GM12878 (cell line): ENCODE data around the gene RBM15. TPM values are rescaled to one million over a fixed set of nuclear protein-coding genes. Genes with fewer than 3 reads are reported as not detected.

Experiments
- ATAC-seq: fragments of 200-7000 bp; cut with Tn5 transposase; 3 replicates; pipeline ENCODE4 v1.9.1; 2020; ENCODE audit warnings: mild to moderate bottlenecking, moderate library complexity
- BruUV-seq: library from RNA; stranded (reverse); fragments of 400-500 nt; replicated peaks from 2 replicates; lab custom pipeline; 2021; lab: Mats Ljungman, UMichigan
- CTCF ChIA-PET: fragments of 300-600 bp; sonication (Branson Sonifier 250); formaldehyde crosslinking; extraction: SDS; loops from one replicate; lab custom pipeline; 2021; ENCODE audit warnings: inconsistent platforms; lab: Yijun Ruan, JAX
- POLR2A ChIA-PET: fragments of 350-600 bp; formaldehyde crosslinking; extraction: SDS; loops from one replicate; lab custom pipeline; 2021; ENCODE audit warnings: inconsistent platforms; lab: Charles Lee
- RAD21 ChIA-PET: fragments of 300-600 bp; sonication (Branson Sonifier 250); formaldehyde crosslinking; loops from one replicate; lab custom pipeline; 2023; ENCODE audit warnings: antibody characterized with exemption; ENCODE audit not compliant: unreplicated experiment; lab: Charles Lee
- SMC1A ChIA-PET: fragments of 300-600 bp; sonication (Branson Sonifier 250); formaldehyde crosslinking; loops from one replicate; lab custom pipeline; 2023; ENCODE audit not compliant: unreplicated experiment, uncharacterized antibody; lab: Charles Lee
- DNase-seq: peaks from one replicate; pipeline ENCODE4 v3.0.0-alpha.2; 2011; ENCODE audit warnings: low read depth, low spot score
- FAIRE-seq: peaks from 3 replicates; lab custom pipeline; 2011; peaks lifted over from hg19 to GRCh38; lab: Jason Lieb, UNC
- H2AFZ ChIP-seq: 2 replicates; pipeline ENCODE4 v1.6.0; 2011; ENCODE audit warnings: low read depth, low read length, control low read depth; ENCODE audit not compliant: control insufficient read depth
- H3K27ac ChIP-seq: 2 replicates; pipeline ENCODE4 v1.5.1; 2011; ENCODE audit warnings: control low read depth; ENCODE audit not compliant: control insufficient read depth, insufficient read depth
- H3K27me3 ChIP-seq, 2 experiments: replicated peaks in 1 of 2; 2 replicates each; pipeline versions ENCODE4 v1.6.0 to v1.6.1; 2011; ENCODE audit warnings: low read length in 1 of 2; ENCODE audit not compliant: control insufficient read depth in 2 of 2, insufficient read depth in 2 of 2
- H3K36me3 ChIP-seq, 2 experiments: 2 replicates each; pipeline ENCODE4 v1.5.1; 2011; ENCODE audit warnings: low read length in 1 of 2; ENCODE audit not compliant: control insufficient read depth in 2 of 2, insufficient read depth in 2 of 2
- H3K4me1 ChIP-seq: 2 replicates; pipeline ENCODE4 v1.6.1; 2011; ENCODE audit warnings: mild to moderate bottlenecking, low read length, moderate library complexity, mixed read lengths; ENCODE audit not compliant: control insufficient read depth, insufficient read depth
- H3K4me2 ChIP-seq: 2 replicates; pipeline ENCODE4 v1.6.0; 2011; ENCODE audit warnings: control low read depth; ENCODE audit not compliant: control insufficient read depth, insufficient read depth
- H3K4me3 ChIP-seq: fragments of 200-600 bp; sonication (generic); 2 replicates; pipeline ENCODE4 v1.5.1; 2016
- H3K79me2 ChIP-seq: 2 replicates; pipeline ENCODE4 v1.6.0; 2011; ENCODE audit warnings: low read length; ENCODE audit not compliant: control insufficient read depth, insufficient read depth
- H3K9ac ChIP-seq: 2 replicates; pipeline ENCODE4 v1.8.0; 2011; ENCODE audit warnings: low read length, control low read depth, mixed read lengths; ENCODE audit not compliant: control insufficient read depth, insufficient read depth
- H3K9me3 ChIP-seq: replicated peaks from 3 replicates; pipeline ENCODE4 v1.5.1; 2011; ENCODE audit warnings: mild to moderate bottlenecking, low read length; ENCODE audit not compliant: control insufficient read depth, insufficient read depth
- H4K20me1 ChIP-seq: 2 replicates; pipeline ENCODE4 v1.6.0; 2011; ENCODE audit not compliant: control insufficient read depth, insufficient read depth
- BMI1 ChIP-seq: fragments of 450-650 bp; IDR thresholded peaks from 2 replicates; pipeline ENCODE4 v1.6.1; 2016; ENCODE audit warnings: mild to moderate bottlenecking, moderate library complexity, borderline replicate concordance
- CBFB ChIP-seq: IDR thresholded peaks from 2 replicates; pipeline ENCODE4 v1.6.1; 2016; ENCODE audit warnings: antibody characterized with exemption, low read depth
- CHD1 ChIP-seq: IDR thresholded peaks from 2 replicates; pipeline ENCODE4 v1.6.1; 2012; ENCODE audit warnings: low read depth, low read length, improper control_type of control experiment
- CREM ChIP-seq: IDR thresholded peaks from 2 replicates; pipeline ENCODE4 v1.6.1; 2014; ENCODE audit warnings: antibody characterized with exemption, low read depth
- KLF5 ChIP-seq: fragments of 450-650 bp; IDR thresholded peaks from 2 replicates; pipeline ENCODE4 v1.6.1; 2014; ENCODE audit warnings: mild to moderate bottlenecking; ENCODE audit not compliant: partially characterized antibody
- NFXL1 ChIP-seq: fragments of 450-650 bp; IDR thresholded peaks from 2 replicates; pipeline ENCODE4 v1.6.1; 2017; ENCODE audit warnings: antibody characterized with exemption, mild to moderate bottlenecking, borderline replicate concordance
- NRF1 ChIP-seq: conservative IDR thresholded peaks from 2 replicates; pipeline ENCODE4 v1.6.1; 2011; ENCODE audit warnings: mild to moderate bottlenecking, low read depth, low read length, improper control_type of control experiment
- RAD51 ChIP-seq: fragments of 450-650 bp; IDR thresholded peaks from 2 replicates; pipeline ENCODE4 v1.6.1; 2016; ENCODE audit warnings: moderate library complexity, mild to moderate bottlenecking, inconsistent platforms
- RB1 ChIP-seq: fragments of 450-650 bp; formaldehyde crosslinking; IDR thresholded peaks from 2 replicates; pipeline ENCODE4 v1.6.1; 2017; ENCODE audit warnings: mild to moderate bottlenecking, borderline replicate concordance
- RBBP5 ChIP-seq: fragments of 200-600 bp; sonication (generic); conservative IDR thresholded peaks from 2 replicates; pipeline ENCODE4 v1.6.1; 2016
- SPI1 ChIP-seq: IDR thresholded peaks from 2 replicates; pipeline ENCODE4 v1.6.1; 2011; ENCODE audit warnings: low read depth, mild to moderate bottlenecking, low read length, moderate library complexity, borderline replicate concordance; ENCODE audit not compliant: insufficient read depth
- STAT3 ChIP-seq: IDR thresholded peaks from 2 replicates; pipeline ENCODE4 v1.6.1; 2011; ENCODE audit warnings: low read depth, low read length, improper control_type of control experiment
- ZNF207 ChIP-seq: fragments of 450-650 bp; IDR thresholded peaks from 2 replicates; pipeline ENCODE4 v1.6.1; 2014; ENCODE audit warnings: antibody characterized with exemption, mild to moderate bottlenecking, borderline replicate concordance
- ZSCAN29 ChIP-seq: fragments of 450-650 bp; IDR thresholded peaks from 2 replicates; pipeline ENCODE4 v1.6.1; 2017; ENCODE audit warnings: mild to moderate bottlenecking, moderate library complexity
- WGBS: methylation state at CpG from one replicate; pipeline ENCODE4 v1.1.6; 2016; ENCODE audit warnings: low lambda C conversion rate; ENCODE audit not compliant: insufficient replicate concordance, insufficient coverage; ENCODE audit errors: missing lambda C conversion rate; 5-methylcytosine and 5-hydroxymethylcytosine counted together
- in situ Hi-C: fragments of 300-500 bp; cut with MboI; formaldehyde crosslinking; loops from 9 replicates; pipeline ENCODE4 v1.14.3; 2018; ENCODE audit warnings: mixed read lengths
- intact Hi-C: fragments of 100-400 bp; cut with micrococcal nuclease; formaldehyde crosslinking; loops from one replicate; pipeline ENCODE4 v1.14.2; 2022; ENCODE audit not compliant: unreplicated experiment
- polyA plus RNA-seq, 11 experiments: library from polyadenylated mRNA; depleted of rRNA in 4 of 11; unstranded in 6 of 11; stranded (reverse) in 5 of 11; fragments of >200 nt; fragmentation: Nextera tagmentation in 4 of 11; fragmentation: Illumina TruSeq in 1 of 11; extraction: Ambion mirVana in 4 of 11; extraction: Trizol in 1 of 11; gene quantifications; 1 replicate in 1 of 11; 2 replicates in 10 of 11; pipeline versions ENCODE4 v1.2.1 to v1.2.3, GENCODE V29; 2011 to 2016; ENCODE audit warnings: inconsistent platforms in 2 of 11, missing spikeins in 2 of 11, low read depth in 1 of 11
- total RNA-seq, 4 experiments: library from RNA; depleted of rRNA in 3 of 4; stranded (reverse); fragments of >200 nt in 3 of 4; fragmentation: Illumina TruSeq in 1 of 4; extraction: Trizol in 1 of 4; gene quantifications; 2 replicates each; pipeline versions ENCODE4 v1.2.1 to v1.2.3, GENCODE V29; 2013 to 2021
- TF ChIP-seq, protein P1 (sequence below): IDR thresholded peaks from 2 replicates; pipeline ENCODE4 v1.6.1; 2012; ENCODE audit warnings: low read depth, low read length, improper control_type of control experiment
- TF ChIP-seq, protein P2 (sequence below): IDR thresholded peaks from 2 replicates; pipeline ENCODE4 v1.6.1; 2012; ENCODE audit warnings: low read depth, low read length, improper control_type of control experiment

RBM15 gene
- total and polyA plus RNA-seq, 10 of the 15 experiments (the other 5 are each of a cell fraction or from before 2014, with no cell fraction given), result 3.1 to 63.2 (median 26.7) TPM

DNA sequence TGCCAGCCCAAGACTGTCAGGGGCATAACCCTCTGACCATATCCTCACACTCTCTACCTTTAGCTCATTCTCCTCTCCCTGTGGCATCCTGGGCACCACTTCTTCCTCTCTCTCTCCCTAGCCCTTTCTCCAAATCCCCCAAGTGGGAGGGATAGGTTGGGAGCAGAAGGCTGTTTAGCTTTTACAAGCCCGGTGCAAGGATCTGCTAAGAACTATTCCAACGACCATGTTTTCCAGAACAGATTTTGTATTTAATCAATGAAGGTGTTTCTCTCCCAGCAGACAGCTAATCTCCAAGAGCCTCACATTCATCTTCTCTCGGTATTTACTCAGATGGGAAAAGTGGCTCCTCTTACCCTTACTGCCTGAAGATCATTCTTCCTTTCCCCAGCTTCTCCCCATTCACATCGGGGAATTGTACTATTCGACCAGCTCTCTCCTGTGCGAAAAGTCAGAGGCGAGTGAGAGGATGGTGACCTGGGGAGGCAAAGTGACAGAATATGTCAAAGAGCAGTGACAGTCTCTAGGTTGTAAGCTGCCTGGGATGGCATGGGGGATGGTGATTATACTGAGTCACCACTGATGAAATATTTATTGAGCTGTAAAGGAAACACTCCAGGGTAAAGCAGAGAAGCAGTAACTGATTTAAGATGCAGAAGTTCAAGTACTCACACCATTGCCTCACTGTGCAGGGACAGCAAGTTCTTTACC is 47.0 kb upstream of the RBM15 start:
- Histone ChIP-seq H4K20me1 (no peaks in the 10 kb centered on the region), H3K4me3 (no peak overlapping the region), H3K4me2 (no peak overlapping the region), H3K36me3 (no peaks in the 10 kb centered on the region), H3K27me3 (no peaks in the 10 kb centered on the region)
- ChIA-PET SMC1A (interaction anchor here (0.8 to 3.7 kb wide), 9 partner anchors 9 to 89 kb away, joined by 3 to 15 read pairs (median 4); no protein-coding TSS in a partner anchor), POLR2A (interaction anchor here (0.6 to 0.8 kb wide), 2 partner anchors 9 to 773 kb away, joined by 3 read pairs; no protein-coding TSS in a partner anchor), RAD21 (interaction anchor here (1.0 to 2.2 kb wide), 3 partner anchors 12 to 85 kb away, joined by 4 to 7 read pairs (median 5); no protein-coding TSS in a partner anchor)
- in situ Hi-C loops (no loop called here), intact Hi-C loops (no loop called here)
- no peak for DNase-seq
- TF ChIP-seq, protein P1, sequence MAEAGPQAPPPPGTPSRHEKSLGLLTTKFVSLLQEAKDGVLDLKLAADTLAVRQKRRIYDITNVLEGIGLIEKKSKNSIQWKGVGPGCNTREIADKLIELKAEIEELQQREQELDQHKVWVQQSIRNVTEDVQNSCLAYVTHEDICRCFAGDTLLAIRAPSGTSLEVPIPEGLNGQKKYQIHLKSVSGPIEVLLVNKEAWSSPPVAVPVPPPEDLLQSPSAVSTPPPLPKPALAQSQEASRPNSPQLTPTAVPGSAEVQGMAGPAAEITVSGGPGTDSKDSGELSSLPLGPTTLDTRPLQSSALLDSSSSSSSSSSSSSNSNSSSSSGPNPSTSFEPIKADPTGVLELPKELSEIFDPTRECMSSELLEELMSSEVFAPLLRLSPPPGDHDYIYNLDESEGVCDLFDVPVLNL, result no peak
- TF ChIP-seq RBBP5 (no peak), ZNF207 (no peak)
- TF ChIP-seq, all 136 proteins: peak for 0
- H3K79me2 ChIP-seq, result no peaks in the 10 kb centered on the region
- no peak overlapping the region for H3K9ac ChIP-seq
- no peak overlapping the region for H3K27ac ChIP-seq
- CTCF ChIA-PET, result interaction anchor here (0.6 to 2.8 kb wide), 13 partner anchors 9 to 210 kb away, joined by 3 to 12 read pairs (median 4); no protein-coding TSS in a partner anchor
- no peaks in the 10 kb centered on the region for H3K9me3 ChIP-seq
- WGBS, result 49% methylated on average over 7 of the region's 7 CpGs
- H3K4me1 ChIP-seq, result no peaks in the 10 kb centered on the region
- H2AFZ ChIP-seq, result no peak overlapping the region
- no TSS peak for BruUV-seq
- ATAC-seq (no peak), FAIRE-seq (no peak)

DNA sequence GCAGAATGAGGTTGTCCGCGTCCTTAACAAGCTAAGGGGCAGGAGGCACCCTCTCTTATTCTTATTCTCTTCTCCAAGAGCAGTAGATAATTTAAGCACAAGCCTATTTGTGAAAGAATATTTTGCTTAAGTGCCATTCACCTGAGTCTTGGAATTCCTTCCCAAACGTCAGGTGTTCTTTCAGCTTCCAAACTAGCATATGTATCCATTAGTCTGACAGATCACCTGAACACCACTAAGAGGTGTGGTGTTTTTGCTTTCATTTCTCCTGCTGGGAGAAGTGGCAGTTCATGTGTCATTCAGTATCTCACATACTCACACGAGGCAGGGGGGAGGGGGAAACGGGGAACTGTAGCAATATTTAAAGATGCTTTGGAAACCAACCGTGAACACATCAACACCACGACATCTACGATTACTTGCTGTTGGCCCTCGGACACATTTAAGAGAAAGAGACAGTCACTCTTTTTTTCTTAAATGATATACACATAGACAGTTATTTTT is 45.5 kb upstream of the RBM15 start:
- DNase-seq (no peak), ATAC-seq (no peak), FAIRE-seq (no peak)
- intact Hi-C loops (no loop called here), in situ Hi-C loops (no loop called here)
- no peaks in the 10 kb centered on the region for H3K79me2 ChIP-seq
- no peaks in the 10 kb centered on the region for H4K20me1 ChIP-seq
- no peak overlapping the region for H3K4me3 ChIP-seq
- no peaks in the 10 kb centered on the region for H3K9me3 ChIP-seq
- H3K4me1 ChIP-seq, result no peaks in the 10 kb centered on the region
- H3K9ac ChIP-seq, result no peak overlapping the region
- ChIA-PET CTCF (interaction anchor here (0.7 to 2.8 kb wide), 4 partner anchors 19 to 86 kb away, joined by 4 to 11 read pairs (median 6); no protein-coding TSS in a partner anchor), POLR2A (no interaction called here), SMC1A (no interaction called here), RAD21 (no interaction called here)
- no peak overlapping the region for H2AFZ ChIP-seq
- no peaks in the 10 kb centered on the region for H3K36me3 ChIP-seq
- no peak overlapping the region for H3K4me2 ChIP-seq
- no peak for TF ChIP-seq RB1
- no peak for TF ChIP-seq RAD51
- TF ChIP-seq RBBP5, result no peak
- no peak for TF ChIP-seq CHD1
- TF ChIP-seq SPI1, result no peak
- TF ChIP-seq ZSCAN29, result no peak
- TF ChIP-seq NRF1, result no peak
- no peak for TF ChIP-seq STAT3
- TF ChIP-seq KLF5, result no peak
- no peak for TF ChIP-seq BMI1
- TF ChIP-seq, protein P2, sequence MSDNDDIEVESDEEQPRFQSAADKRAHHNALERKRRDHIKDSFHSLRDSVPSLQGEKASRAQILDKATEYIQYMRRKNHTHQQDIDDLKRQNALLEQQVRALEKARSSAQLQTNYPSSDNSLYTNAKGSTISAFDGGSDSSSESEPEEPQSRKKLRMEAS, result no peak
- no peak for TF ChIP-seq CREM
- TF ChIP-seq NFXL1, result no peak
- no peak for TF ChIP-seq CBFB
- WGBS, result 38% methylated on average over 9 of the region's 9 CpGs
- no TSS peak for BruUV-seq
- no peak overlapping the region for H3K27ac ChIP-seq
- H3K27me3 ChIP-seq, result no peaks in the 10 kb centered on the region
